ENCODE measurements around the gene FOXP1. TPM values are rescaled to one million over a fixed set of nuclear protein-coding genes. Genes with fewer than 3 reads are reported as not detected.

FOXP1 gene
- total and polyA plus RNA-seq, 8 donors, result 12.3 to 215 (median 117) TPM

DNA sequence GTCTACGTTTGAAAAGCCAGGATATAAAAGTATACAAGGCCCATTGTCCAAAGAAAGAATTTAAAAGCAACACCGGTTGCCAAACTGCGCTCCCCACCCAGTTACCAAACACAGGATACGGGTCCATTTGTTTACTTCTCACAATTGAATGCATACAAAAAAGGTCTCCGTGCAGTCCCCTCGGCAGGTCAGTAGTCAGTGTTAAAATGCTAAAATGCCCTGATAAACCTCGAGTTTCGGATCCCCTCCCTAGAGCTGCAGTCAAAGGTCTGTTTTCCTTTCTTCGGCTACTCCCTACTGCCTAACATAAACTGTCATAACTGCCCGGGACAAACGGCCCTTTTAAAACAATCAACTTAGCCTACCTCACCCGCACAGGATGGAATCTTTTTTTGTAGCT is 534.6 kb downstream of the FOXP1 start:
- TF ChIP-seq CTCF (IDR thresholded peaks at IDR 0.05) (no peak), POLR2AphosphoS5 (IDR thresholded peaks at IDR 0.05) (peak in 1 of 3 donors; percentile 39)
- no peaks in the 10 kb centered on the region for H3K27me3 ChIP-seq
- peak overlapping the region in 1 of 4 donors; percentile 8 for H3K4me3 ChIP-seq
- H3K4me1 ChIP-seq, result peaks cover 46 to 95% (median 82%) of the 10 kb centered on the region in 4 donors
- intact Hi-C loops (cut with DNase I; ENCODE audit: low total_unique reads), result no loop called here
- WGBS, 5 donors, result 24 to 39% (median 25%) methylated on average over 12 of the region's 12 CpGs
- DNase-seq, result peak; percentile 41 to 78
- no peaks in the 10 kb centered on the region for H3K9me3 ChIP-seq
- H3K27ac ChIP-seq, result peak overlapping the region; percentile 50 to 81 (median 67)
- H3K36me3 ChIP-seq, result peaks cover 35 to 75% (median 61%) of the 10 kb centered on the region in 4 donors

DNA sequence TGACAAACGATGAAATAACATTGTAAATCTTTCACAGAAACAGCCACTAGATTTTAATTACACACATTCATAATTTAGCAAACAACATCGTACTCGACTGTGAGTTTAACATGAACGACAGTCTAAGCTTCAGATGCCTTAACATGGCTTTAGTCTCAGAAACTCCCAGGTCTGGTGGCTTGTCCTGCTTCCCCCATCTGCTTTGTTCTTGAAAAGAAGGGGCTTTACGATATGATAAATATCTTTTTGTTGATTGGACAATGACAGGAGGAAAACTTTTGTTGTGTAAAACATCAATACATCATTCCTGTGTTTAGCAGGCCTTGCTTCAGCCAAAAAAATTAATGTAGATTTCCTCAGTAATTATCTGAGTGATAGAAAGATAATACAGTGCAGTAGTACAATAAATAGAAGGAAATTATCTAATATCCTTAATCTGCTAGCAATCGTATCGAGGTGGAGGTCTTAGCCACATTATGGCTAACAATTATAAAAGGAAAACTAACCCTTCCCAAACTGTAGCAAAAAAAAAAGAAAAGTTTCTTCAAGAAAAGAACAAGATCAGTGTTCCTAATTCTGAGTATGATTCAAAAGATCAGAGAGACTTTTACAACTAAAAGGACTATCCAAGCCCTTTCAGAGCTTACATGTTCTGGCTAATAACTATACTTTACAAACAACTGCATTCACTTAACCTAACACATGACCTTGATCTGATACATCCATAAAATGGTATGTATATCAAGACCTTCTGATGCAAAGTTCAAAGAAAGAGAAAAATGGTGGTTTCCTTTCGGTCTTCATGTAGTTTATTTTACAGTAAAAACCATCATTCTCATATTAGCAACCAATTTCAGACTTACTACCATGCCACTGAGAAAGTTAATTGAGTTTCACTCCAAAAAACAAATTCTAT is 535.7 kb downstream of the FOXP1 start:
- WGBS, 5 donors, result 36 to 57% (median 44%) methylated on average over 8 of the region's 8 CpGs
- Histone ChIP-seq H3K36me3 (peaks cover 35 to 76% (median 69%) of the 10 kb centered on the region in 4 donors), H3K9me3 (no peaks in the 10 kb centered on the region), H3K27me3 (no peaks in the 10 kb centered on the region), H3K4me3 (no peak overlapping the region), H3K4me1 (peaks cover 46 to 93% (median 76%) of the 10 kb centered on the region in 4 donors), H3K27ac (peak overlapping the region in 4 of 5 donors; percentile 63 to 81 (median 70))
- intact Hi-C loops (cut with DNase I; ENCODE audit: low total_unique reads), result no loop called here
- DNase-seq, result no peak
- TF ChIP-seq POLR2AphosphoS5 (IDR thresholded peaks at IDR 0.05) (no peak), CTCF (IDR thresholded peaks at IDR 0.05) (no peak), EP300 (IDR thresholded peaks at IDR 0.05) (no peak), POLR2A (IDR thresholded peaks at IDR 0.05) (no peak)

GRCh38 chr3:71046791-71047190 is 536.7 kb downstream of the FOXP1 start:
- H3K4me1 ChIP-seq, result peaks cover 46 to 82% (median 71%) of the 10 kb centered on the region in 4 donors
- peak overlapping the region in 3 of 5 donors; percentile 41 to 81 (median 67) for H3K27ac ChIP-seq
- DNase-seq, result no peak
- TF ChIP-seq POLR2A (IDR thresholded peaks at IDR 0.05) (no peak), EP300 (IDR thresholded peaks at IDR 0.05) (no peak), POLR2AphosphoS5 (IDR thresholded peaks at IDR 0.05) (no peak), CTCF (IDR thresholded peaks at IDR 0.05) (no peak)
- H3K36me3 ChIP-seq, result peaks cover 30 to 76% (median 69%) of the 10 kb centered on the region in 4 donors
- intact Hi-C loops (cut with DNase I; ENCODE audit: low total_unique reads), result no loop called here
- no peak overlapping the region for H3K4me3 ChIP-seq
- WGBS, 5 donors, result 50 to 73% (median 68%) methylated on average over 3 of the region's 3 CpGs
- H3K9me3 ChIP-seq, result no peaks in the 10 kb centered on the region
- no peaks in the 10 kb centered on the region for H3K27me3 ChIP-seq

GRCh38 chr3:71045917-71046282 is 537.6 kb downstream of the FOXP1 start:
- no peaks in the 10 kb centered on the region for H3K27me3 ChIP-seq
- H3K36me3 ChIP-seq, result peaks cover 32 to 75% (median 69%) of the 10 kb centered on the region in 4 donors
- TF ChIP-seq POLR2AphosphoS5 (IDR thresholded peaks at IDR 0.05) (no peak), EP300 (IDR thresholded peaks at IDR 0.05) (no peak), POLR2A (IDR thresholded peaks at IDR 0.05) (no peak), CTCF (IDR thresholded peaks at IDR 0.05) (no peak)
- peaks cover 40 to 80% (median 62%) of the 10 kb centered on the region in 4 donors for H3K4me1 ChIP-seq
- H3K4me3 ChIP-seq, result no peak overlapping the region
- H3K9me3 ChIP-seq, result no peaks in the 10 kb centered on the region
- DNase-seq, result no peak
- intact Hi-C loops (cut with DNase I; ENCODE audit: low total_unique reads), result no loop called here
- H3K27ac ChIP-seq, result peak overlapping the region in 1 of 5 donors; percentile 6
- whole genome bisulfite sequencing, 5 donors, result 64 to 90% (median 85%) methylated on average over 1 of the region's 1 CpG
